HEK293 (cell line): ENCODE data around the gene ILKAP.

Experiments
- CTCF ChIA-PET: fragments of 350-600 bp; formaldehyde crosslinking; extraction: SDS; loops from one replicate; lab custom pipeline; 2021; ENCODE audit warnings: antibody characterized with exemption; lab: Yijun Ruan, JAX
- POLR2A ChIA-PET: fragments of 300-600 bp; formaldehyde crosslinking; extraction: SDS; loops from one replicate; lab custom pipeline; 2020; ENCODE audit warnings: antibody characterized with exemption, inconsistent platforms; lab: Yijun Ruan, JAX
- H3K27ac ChIP-seq: fragments of 200-500 bp; sonication (Bioruptor generic); 2 replicates; pipeline ENCODE4 v1.5.1; 2014; ENCODE audit warnings: low read depth, low read length, control low read depth, inconsistent platforms; ENCODE audit errors: extremely low read depth
- H3K36me3 ChIP-seq, 2 experiments: fragments of 200-500 bp in 1 of 2; sonication (Bioruptor generic) in 1 of 2; 1 replicate in 1 of 2; 2 replicates in 1 of 2; pipeline ENCODE4 v1.5.1; 2014 to 2017; ENCODE audit warnings: inconsistent platforms in 2 of 2, low read length in 2 of 2; ENCODE audit not compliant: control insufficient read depth in 2 of 2, insufficient read depth in 1 of 2
- H3K4me1 ChIP-seq: fragments of 200-500 bp; sonication (Bioruptor generic); 2 replicates; pipeline ENCODE4 v1.5.1; 2014; ENCODE audit warnings: mild to moderate bottlenecking, low read length, inconsistent platforms; ENCODE audit not compliant: control insufficient read depth, insufficient read depth
- H3K4me3 ChIP-seq: 2 replicates; pipeline ENCODE4 v1.5.1; 2011; ENCODE audit warnings: low read depth, mild to moderate bottlenecking, control low read depth, low read length, moderate library complexity
- H3K9me3 ChIP-seq: fragments of 200-500 bp; sonication (Bioruptor generic); 2 replicates; pipeline ENCODE4 v1.5.1; 2014; ENCODE audit warnings: low read depth, low read length, inconsistent platforms; ENCODE audit not compliant: control insufficient read depth, insufficient read depth
- GLIS1 ChIP-seq: fragments of 450-650 bp; formaldehyde crosslinking; IDR thresholded peaks from 2 replicates; pipeline ENCODE4 v1.5.1; 2016; ENCODE audit warnings: missing biosample characterization, missing genetic modification characterization
- HOXC10 ChIP-seq: sonication (generic); formaldehyde crosslinking; IDR thresholded peaks from 2 replicates; pipeline ENCODE4 v1.8.1; 2023; ENCODE audit warnings: mild to moderate bottlenecking, missing genetic modification reagents
- OVOL3 ChIP-seq: fragments of 450-650 bp; formaldehyde crosslinking; IDR thresholded peaks from 2 replicates; pipeline ENCODE4 v1.5.1; 2016; ENCODE audit warnings: missing biosample characterization, missing genetic modification characterization
- SP7 ChIP-seq: fragments of 450-650 bp; formaldehyde crosslinking; IDR thresholded peaks from 2 replicates; pipeline ENCODE4 v1.5.1; 2016; ENCODE audit warnings: missing biosample characterization, missing genetic modification characterization
- TRIM28 ChIP-seq: IDR thresholded peaks from 2 replicates; pipeline ENCODE4 v1.6.1; 2011; ENCODE audit warnings: low read length, control low read depth, borderline replicate concordance
- ZIC2 ChIP-seq: fragments of 450-650 bp; formaldehyde crosslinking; IDR thresholded peaks from 2 replicates; pipeline ENCODE4 v1.5.1; 2016; ENCODE audit warnings: missing biosample characterization, missing genetic modification characterization
- ZNF133 ChIP-seq: fragments of 450-650 bp; formaldehyde crosslinking; IDR thresholded peaks from 2 replicates; pipeline ENCODE4 v1.5.1; 2016; ENCODE audit warnings: missing biosample characterization, missing genetic modification characterization
- ZNF140 ChIP-seq: fragments of 450-650 bp; formaldehyde crosslinking; IDR thresholded peaks from 2 replicates; pipeline ENCODE4 v1.5.1; 2016; ENCODE audit warnings: missing biosample characterization, missing genetic modification characterization
- ZNF26 ChIP-seq: fragments of 450-650 bp; formaldehyde crosslinking; IDR thresholded peaks from 2 replicates; pipeline ENCODE4 v1.5.1; 2016; ENCODE audit warnings: missing biosample characterization, missing genetic modification characterization
- ZNF324 ChIP-seq: fragments of 450-650 bp; formaldehyde crosslinking; IDR thresholded peaks from 2 replicates; pipeline ENCODE4 v1.5.1; 2016; ENCODE audit warnings: missing biosample characterization, missing genetic modification characterization
- ZNF394 ChIP-seq: fragments of 450-650 bp; formaldehyde crosslinking; IDR thresholded peaks from 2 replicates; pipeline ENCODE4 v1.5.1; 2016; ENCODE audit warnings: missing biosample characterization, missing genetic modification characterization, mild to moderate bottlenecking, moderate library complexity, borderline replicate concordance
- ZNF404 ChIP-seq: fragments of 450-650 bp; formaldehyde crosslinking; IDR thresholded peaks from 2 replicates; pipeline ENCODE4 v1.5.1; 2017; ENCODE audit warnings: missing biosample characterization, missing genetic modification characterization
- ZNF624 ChIP-seq: fragments of 450-650 bp; formaldehyde crosslinking; IDR thresholded peaks from 2 replicates; pipeline ENCODE4 v1.5.1; 2017; ENCODE audit warnings: missing biosample characterization, missing genetic modification characterization
- ZNF658 ChIP-seq: fragments of 450-650 bp; formaldehyde crosslinking; IDR thresholded peaks from 2 replicates; pipeline ENCODE4; 2016; ENCODE audit warnings: missing biosample characterization, missing genetic modification characterization
- ZNF701 ChIP-seq: fragments of 450-650 bp; formaldehyde crosslinking; IDR thresholded peaks from 2 replicates; pipeline ENCODE4 v1.5.1; 2016; ENCODE audit warnings: missing biosample characterization, missing genetic modification characterization
- ZNF747 ChIP-seq: fragments of 450-650 bp; formaldehyde crosslinking; IDR thresholded peaks from 2 replicates; pipeline ENCODE4 v1.5.1; 2016; ENCODE audit warnings: missing biosample characterization, missing genetic modification characterization
- ZNF785 ChIP-seq: fragments of 450-650 bp; formaldehyde crosslinking; IDR thresholded peaks from 2 replicates; pipeline ENCODE4 v1.5.1; 2016; ENCODE audit warnings: missing biosample characterization, missing genetic modification characterization
- ZSCAN5A ChIP-seq: fragments of 450-650 bp; formaldehyde crosslinking; IDR thresholded peaks from 2 replicates; pipeline ENCODE4 v1.5.1; 2016; ENCODE audit warnings: missing biosample characterization, missing genetic modification characterization

Gene ILKAP

GRCh38 chr2:238165288-238165921 lies 38.1 kb downstream of the ILKAP start:
- TF ChIP-seq ZNF140 = no peak
- no peak for TF ChIP-seq SP7 (tag by site-specific recombination)
- no peak for TF ChIP-seq HOXC10 (CRISPR knock-in tag)
- TF ChIP-seq ZNF26 (tag by site-specific recombination) = no peak
- no peak for TF ChIP-seq ZNF701 (tag by site-specific recombination)
- TF ChIP-seq ZNF394 (tag by site-specific recombination) = no peak
- no peak for TF ChIP-seq ZNF624 (tag by site-specific recombination)
- no peak for TF ChIP-seq OVOL3 (tag by site-specific recombination)
- CTCF ChIA-PET = interaction anchor here (0.7 to 0.9 kb wide), 2 partner anchors 11 to 74 kb away, joined by 3 to 5 read pairs; no protein-coding TSS in a partner anchor
- Histone ChIP-seq H3K27ac (no peak overlapping the region), H3K36me3 (peaks cover 0 to 47% of the 10 kb centered on the region in 2 experiments; a peak in 1 of 3 replicates), H3K9me3 (no peaks in the 10 kb centered on the region), H3K4me1 (peaks cover 8% of the 10 kb centered on the region; the same call in 1 of the 2 replicates), H3K4me3 (no peak overlapping the region)
- POLR2A ChIA-PET = no interaction called here

- no peak overlapping the region for H3K27ac ChIP-seq
- peaks cover 6% of the 10 kb centered on the region; the same call in 1 of the 2 replicates for H3K4me1 ChIP-seq
- no peak for TF ChIP-seq ZNF785 (tag by site-specific recombination)
- TF ChIP-seq, all 188 proteins: peak for 0
- Histone ChIP-seq H3K36me3 (peaks cover 0 to 43% of the 10 kb centered on the region in 2 experiments; a peak in 1 of 3 replicates), H3K4me3 (no peak overlapping the region), H3K9me3 (no peaks in the 10 kb centered on the region)
- CTCF ChIA-PET = interaction anchor here (0.9 kb wide), 1 partner anchor 11 kb away, joined by 3 read pairs; no protein-coding TSS in a partner anchor
- POLR2A ChIA-PET = no interaction called here
Observed at GRCh38 chr2:238164906-238165287, 38.6 kb downstream of the ILKAP start.

GRCh38 chr2:238163481-238164198 lies 39.9 kb downstream of the ILKAP start:
- TF ChIP-seq ZSCAN5A = no peak
- no peak for TF ChIP-seq ZNF324 (tag by site-specific recombination)
- Histone ChIP-seq H3K27ac (no peak overlapping the region), H3K4me3 (no peak overlapping the region), H3K36me3 (peaks cover 0 to 32% of the 10 kb centered on the region in 2 experiments; a peak in 1 of 3 replicates), H3K4me1 (no peaks in the 10 kb centered on the region; the same call in 1 of the 2 replicates), H3K9me3 (no peaks in the 10 kb centered on the region)
- POLR2A ChIA-PET = no interaction called here
- CTCF ChIA-PET = interaction anchor here (0.9 kb wide), 1 partner anchor 9 kb away, joined by 4 read pairs; no protein-coding TSS in a partner anchor

- no peak overlapping the region for H3K4me3 ChIP-seq
- H3K36me3 ChIP-seq = peaks cover 0 to 25% of the 10 kb centered on the region in 2 experiments; a peak in 1 of 3 replicates
- no peaks in the 10 kb centered on the region for H3K9me3 ChIP-seq
- H3K27ac ChIP-seq = no peak overlapping the region
- CTCF ChIA-PET = interaction anchor here (0.7 to 0.9 kb wide), 2 partner anchors 8 to 100 kb away, joined by 3 to 4 read pairs; no protein-coding TSS in a partner anchor
- TF ChIP-seq ZNF404 (tag by site-specific recombination) (no peak), GLIS1 (tag by site-specific recombination) (peak; percentile 65), ZNF133 (tag by site-specific recombination) (no peak), TRIM28 (no peak), ZIC2 (peak; percentile 30), ZNF658 (tag by site-specific recombination) (no peak), ZNF747 (tag by site-specific recombination) (no peak)
- no peaks in the 10 kb centered on the region; the same call in 1 of the 2 replicates for H3K4me1 ChIP-seq
- POLR2A ChIA-PET = no interaction called here
Observed at GRCh38 chr2:238162846-238163441, 40.6 kb downstream of the ILKAP start.
